H9 (cell line): ENCODE data around the gene TTK. TPM values are rescaled to one million over a fixed set of nuclear protein-coding genes. Genes with fewer than 3 reads are reported as not detected.

Experiments
- DNase-seq: peaks from one replicate; pipeline ENCODE4 v3.0.0-alpha.2; 2017
- H2AFZ ChIP-seq: one replicate; pipeline ENCODE4 v1.6.1; 2013; ENCODE audit warnings: mild to moderate bottlenecking, low read length, control low read depth, moderate library complexity
- H2AK5ac ChIP-seq: 2 replicates; pipeline ENCODE4 v1.6.1; 2013; ENCODE audit warnings: low read length, control low read depth, mixed read lengths; ENCODE audit not compliant: insufficient read length
- H2BK120ac ChIP-seq: one replicate; pipeline ENCODE4 v1.6.1; 2013; ENCODE audit warnings: low read depth, mild to moderate bottlenecking, low read length, control low read depth, inconsistent platforms; ENCODE audit not compliant: poor library complexity, severe bottlenecking
- H2BK12ac ChIP-seq: 2 replicates; pipeline ENCODE4 v1.6.1; 2013; ENCODE audit warnings: low read length, control low read depth, mixed read lengths, low read depth; ENCODE audit not compliant: insufficient read length
- H2BK15ac ChIP-seq: 2 replicates; pipeline ENCODE4 v1.6.1; 2013; ENCODE audit warnings: low read depth, low read length, control low read depth
- H2BK20ac ChIP-seq: one replicate; pipeline ENCODE4 v1.6.1; 2013; ENCODE audit warnings: low read depth, mild to moderate bottlenecking, low read length, control low read depth, inconsistent platforms; ENCODE audit not compliant: poor library complexity, severe bottlenecking
- H2BK5ac ChIP-seq: 2 replicates; pipeline ENCODE4 v1.6.1; 2013; ENCODE audit warnings: low read length, control low read depth, mixed read lengths; ENCODE audit not compliant: insufficient read length
- H3K14ac ChIP-seq: 2 replicates; pipeline ENCODE4 v1.6.1; 2013; ENCODE audit warnings: low read length, control low read depth; ENCODE audit not compliant: insufficient read depth
- H3K18ac ChIP-seq: 2 replicates; pipeline ENCODE4 v1.6.1; 2013; ENCODE audit warnings: low read depth, mild to moderate bottlenecking, mixed read lengths, low read length, control low read depth; ENCODE audit not compliant: insufficient read length
- H3K23ac ChIP-seq: 2 replicates; pipeline ENCODE4 v1.6.1; 2013; ENCODE audit warnings: low read length, control low read depth, mixed read lengths, low read depth; ENCODE audit not compliant: insufficient read length
- H3K23me2 ChIP-seq: 2 replicates; pipeline ENCODE4 v1.6.1; 2013; ENCODE audit warnings: low read depth, mild to moderate bottlenecking, mixed read lengths, low read length, control low read depth; ENCODE audit not compliant: insufficient read length, poor library complexity, severe bottlenecking
- H3K27ac ChIP-seq: 2 replicates; pipeline ENCODE4 v1.5.1; 2013; ENCODE audit warnings: low read length, control low read depth, mixed read lengths, low read depth; ENCODE audit not compliant: insufficient read length
- H3K27me3 ChIP-seq: 2 replicates; pipeline ENCODE4 v1.6.1; 2013; ENCODE audit warnings: low read length, control low read depth, inconsistent platforms; ENCODE audit not compliant: insufficient read depth
- H3K4ac ChIP-seq: 2 replicates; pipeline ENCODE4 v1.6.1; 2013; ENCODE audit warnings: low read depth, mild to moderate bottlenecking, control low read depth, inconsistent platforms, low read length, moderate library complexity
- H3K4me1 ChIP-seq: 2 replicates; pipeline ENCODE4 v1.6.1; 2013; ENCODE audit warnings: low read length, control low read depth, inconsistent platforms; ENCODE audit not compliant: insufficient read depth
- H3K4me2 ChIP-seq: 2 replicates; pipeline ENCODE4 v1.6.1; 2013; ENCODE audit warnings: low read length, control low read depth, mixed read lengths; ENCODE audit not compliant: insufficient read length, insufficient read depth
- H3K56ac ChIP-seq: 2 replicates; pipeline ENCODE4 v1.6.1; 2013; ENCODE audit warnings: low read depth, mild to moderate bottlenecking, mixed read lengths, low read length, control low read depth; ENCODE audit not compliant: insufficient read length
- H3K79me1 ChIP-seq: 2 replicates; pipeline ENCODE4 v1.6.1; 2013; ENCODE audit warnings: low read depth, mild to moderate bottlenecking, moderate library complexity, low read length, control low read depth, inconsistent platforms; ENCODE audit not compliant: insufficient read depth, poor library complexity, severe bottlenecking
- H3K79me2 ChIP-seq: 2 replicates; pipeline ENCODE4 v1.6.1; 2013; ENCODE audit warnings: low read length, control low read depth, inconsistent platforms; ENCODE audit not compliant: insufficient read depth
- H3K9ac ChIP-seq: 2 replicates; pipeline ENCODE4 v1.6.1; 2013; ENCODE audit warnings: low read length, control low read depth, mixed read lengths; ENCODE audit not compliant: insufficient read length; ENCODE audit errors: extremely low read depth
- H3K9me3 ChIP-seq: one replicate; pipeline ENCODE4 v1.6.1; 2013; ENCODE audit warnings: low read depth, low read length, inconsistent platforms; ENCODE audit not compliant: control insufficient read depth
- H3T11ph ChIP-seq: one replicate; pipeline ENCODE4 v1.6.1; 2013; ENCODE audit warnings: mild to moderate bottlenecking, low read length, control low read depth, inconsistent platforms
- H4K20me1 ChIP-seq: one replicate; pipeline ENCODE4 v1.6.1; 2013; ENCODE audit not compliant: control insufficient read depth, insufficient read length, insufficient read depth
- H4K5ac ChIP-seq: 2 replicates; pipeline ENCODE4 v1.6.1; 2013; ENCODE audit warnings: low read depth, mild to moderate bottlenecking, mixed read lengths, low read length, control low read depth; ENCODE audit not compliant: insufficient read length
- H4K8ac ChIP-seq: replicated peaks from 2 replicates; pipeline ENCODE4 v1.6.1; 2013; ENCODE audit warnings: low read length, control low read depth, mixed read lengths, low read depth; ENCODE audit not compliant: insufficient read length
- H4K91ac ChIP-seq: 2 replicates; pipeline ENCODE4 v1.6.1; 2013; ENCODE audit warnings: low read depth, mild to moderate bottlenecking, moderate library complexity, mixed read lengths, low read length, control low read depth; ENCODE audit not compliant: insufficient read length
- H3K27ac Mint-ChIP-seq, 3 experiments: 2 replicates in 2 of 3; 3 replicates in 1 of 3; pipeline ENCODE4 v1.8.0; 2020 to 2021; ENCODE audit warnings: mixed read lengths in 3 of 3, mild to moderate bottlenecking in 1 of 3, moderate library complexity in 1 of 3
- H3K27me3 Mint-ChIP-seq: 2 replicates; pipeline ENCODE4 v1.8.0; 2021; ENCODE audit warnings: low read depth, mild to moderate bottlenecking, moderate library complexity, mixed read lengths
- H3K36me3 Mint-ChIP-seq, 3 experiments: 2 replicates in 2 of 3; 3 replicates in 1 of 3; pipeline ENCODE4 v1.8.0; 2020 to 2021; ENCODE audit warnings: low read depth in 3 of 3, mixed read lengths in 3 of 3; ENCODE audit not compliant: insufficient read depth in 1 of 3
- H3K4me1 Mint-ChIP-seq, 2 experiments: 2 replicates each; pipeline ENCODE4 v1.8.0; 2020; ENCODE audit warnings: mixed read lengths in 2 of 2
- H3K4me3 Mint-ChIP-seq, 2 experiments: 2 replicates in 1 of 2; 3 replicates in 1 of 2; pipeline ENCODE4 v1.8.0; 2020 to 2021; ENCODE audit warnings: mild to moderate bottlenecking in 2 of 2, mixed read lengths in 2 of 2, moderate library complexity in 1 of 2
- H3K9me3 Mint-ChIP-seq, 2 experiments: 2 replicates in 1 of 2; 3 replicates in 1 of 2; pipeline ENCODE4 v1.8.0; 2020; ENCODE audit warnings: mild to moderate bottlenecking in 2 of 2, mixed read lengths in 2 of 2, moderate library complexity in 1 of 2
- total RNA-seq: library from RNA; stranded (reverse); gene quantifications from 2 replicates; pipeline ENCODE4 v1.2.1, GENCODE V29; 2021
- TF ChIP-seq, protein P1 (sequence below): fragments of 200-600 bp; sonication (generic); conservative IDR thresholded peaks from 3 replicates; pipeline ENCODE4 v1.8.0; 2021; ENCODE audit warnings: antibody characterized with exemption, mild to moderate bottlenecking

TTK gene
- total RNA-seq, 1 experiment from 2014 or later, result 47.5 TPM

GRCh38 chr6:79985128-79985527 lies 19.3 kb upstream of the TTK start:
- Histone ChIP-seq H3K79me1 (no peaks in the 10 kb centered on the region), H2AFZ (no peak overlapping the region), H4K5ac (no peak overlapping the region), H3K23ac (no peak overlapping the region), H3K27ac (no peak overlapping the region), H2BK12ac (no peak overlapping the region), H2BK20ac (no peak overlapping the region), H4K20me1 (no peaks in the 10 kb centered on the region), H4K8ac (no peak overlapping the region), H3K4me2 (no peak overlapping the region), H3K56ac (no peak overlapping the region), H3K27me3 (no peaks in the 10 kb centered on the region), H2AK5ac (no peak overlapping the region), H3K9me3 (no peaks in the 10 kb centered on the region), H2BK15ac (no peak overlapping the region), H2BK120ac (no peak overlapping the region), H3K18ac (no peak overlapping the region), H3K79me2 (no peaks in the 10 kb centered on the region), H3T11ph (no peak overlapping the region), H3K4me1 (no peaks in the 10 kb centered on the region), H2BK5ac (no peak overlapping the region), H3K23me2 (no peaks in the 10 kb centered on the region), H4K91ac (no peak overlapping the region), H3K14ac (no peak overlapping the region), H3K9ac (no peak overlapping the region), H3K4ac (no peak overlapping the region)
- H3K9me3 Mint-ChIP-seq, result no peaks in the 10 kb centered on the region
- TF ChIP-seq, protein P1, sequence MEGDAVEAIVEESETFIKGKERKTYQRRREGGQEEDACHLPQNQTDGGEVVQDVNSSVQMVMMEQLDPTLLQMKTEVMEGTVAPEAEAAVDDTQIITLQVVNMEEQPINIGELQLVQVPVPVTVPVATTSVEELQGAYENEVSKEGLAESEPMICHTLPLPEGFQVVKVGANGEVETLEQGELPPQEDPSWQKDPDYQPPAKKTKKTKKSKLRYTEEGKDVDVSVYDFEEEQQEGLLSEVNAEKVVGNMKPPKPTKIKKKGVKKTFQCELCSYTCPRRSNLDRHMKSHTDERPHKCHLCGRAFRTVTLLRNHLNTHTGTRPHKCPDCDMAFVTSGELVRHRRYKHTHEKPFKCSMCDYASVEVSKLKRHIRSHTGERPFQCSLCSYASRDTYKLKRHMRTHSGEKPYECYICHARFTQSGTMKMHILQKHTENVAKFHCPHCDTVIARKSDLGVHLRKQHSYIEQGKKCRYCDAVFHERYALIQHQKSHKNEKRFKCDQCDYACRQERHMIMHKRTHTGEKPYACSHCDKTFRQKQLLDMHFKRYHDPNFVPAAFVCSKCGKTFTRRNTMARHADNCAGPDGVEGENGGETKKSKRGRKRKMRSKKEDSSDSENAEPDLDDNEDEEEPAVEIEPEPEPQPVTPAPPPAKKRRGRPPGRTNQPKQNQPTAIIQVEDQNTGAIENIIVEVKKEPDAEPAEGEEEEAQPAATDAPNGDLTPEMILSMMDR, result no peak
- no peaks in the 10 kb centered on the region; a peak in 1 of 4 replicates for H3K4me1 Mint-ChIP-seq
- no peak for DNase-seq
- no peaks in the 10 kb centered on the region for H3K36me3 Mint-ChIP-seq
- H3K27ac Mint-ChIP-seq, result no peak overlapping the region
- H3K4me3 Mint-ChIP-seq, result no peak overlapping the region
- H3K27me3 Mint-ChIP-seq, result no peaks in the 10 kb centered on the region
